HCT116 (cell line): ENCODE data around the gene ABI1. TPM values are rescaled to one million over a fixed set of nuclear protein-coding genes. Genes with fewer than 3 reads are reported as not detected.

Experiments used
- ATAC-seq: fragments of 200-7000 bp; cut with Tn5 transposase; 2 replicates; pipeline ENCODE4 v1.9.1; 2020; ENCODE audit warnings: mild to moderate bottlenecking, moderate library complexity
- BruUV-seq: library from RNA; stranded (reverse); fragments of 400-500 nt; replicated peaks from 2 replicates; lab custom pipeline; 2021; lab: Mats Ljungman, UMichigan
- CTCF ChIA-PET: fragments of 300-600 bp; sonication (Branson Sonifier 250); formaldehyde crosslinking; loops from one replicate; lab custom pipeline; 2021; ENCODE audit warnings: antibody characterized with exemption; lab: Charles Lee
- POLR2A ChIA-PET: fragments of 300-600, 350-600 bp; sonication (Branson Sonifier 250); formaldehyde crosslinking; loops from one replicate; lab custom pipeline; 2021; ENCODE audit warnings: antibody characterized with exemption; lab: Charles Lee
- RAD21 ChIA-PET, 2 experiments: fragments of 300-600 bp; sonication (Branson Sonifier 250); formaldehyde crosslinking; loops; one replicate each; lab custom pipeline; 2023; ENCODE audit warnings: low total read pairs in 2 of 2; ENCODE audit not compliant: uncharacterized antibody in 2 of 2, unreplicated experiment in 2 of 2, low non-redundant PET in 1 of 2; lab: Charles Lee
- DNase-seq: peaks from one replicate; pipeline ENCODE4 v3.0.0-alpha.2; 2010; ENCODE audit warnings: low read depth, low spot score
- H2AFZ ChIP-seq: fragments of 200-600 bp; shearing (Covaris generic), sonication (generic); 2 replicates; pipeline ENCODE4 v1.6.1; 2017; ENCODE audit warnings: low read depth, mixed run types, mixed read lengths, antibody characterized with exemption, low read length; ENCODE audit not compliant: poor library complexity, severe bottlenecking
- H3K27ac ChIP-seq: 2 replicates; pipeline ENCODE4 v1.5.1; 2012; ENCODE audit warnings: low read depth, low read length
- H3K27me3 ChIP-seq: fragments of 200-600 bp; sonication (generic); 2 replicates; pipeline ENCODE4 v1.6.1; 2016; ENCODE audit warnings: mixed run types, low read length, mixed read lengths; ENCODE audit not compliant: insufficient read depth
- H3K36me3 ChIP-seq, 2 experiments: fragments of 200-500 bp in 1 of 2; fragments of 200-600 bp in 1 of 2; sonication (Bioruptor generic) in 1 of 2; sonication (generic) in 1 of 2; 2 replicates each; pipeline versions ENCODE4 v1.5.1 to v1.6.1; 2014 to 2016; ENCODE audit warnings: low read length in 2 of 2, inconsistent platforms in 1 of 2, mixed read lengths in 1 of 2, mixed run types in 1 of 2; ENCODE audit not compliant: insufficient read depth in 2 of 2, control insufficient read depth in 1 of 2
- H3K4me1 ChIP-seq, 2 experiments: fragments of 200-600 bp in 1 of 2; sonication (generic) in 1 of 2; 2 replicates each; pipeline versions ENCODE4 v1.5.1 to v1.6.1; 2012 to 2017; ENCODE audit warnings: low read length in 2 of 2, inconsistent platforms in 1 of 2, mild to moderate bottlenecking in 1 of 2, mixed read lengths in 1 of 2, mixed run types in 1 of 2, moderate library complexity in 1 of 2; ENCODE audit not compliant: insufficient read depth in 2 of 2, control insufficient read depth in 1 of 2
- H3K4me2 ChIP-seq: fragments of 200-600 bp; sonication (generic); 2 replicates; pipeline ENCODE4 v1.6.1; 2017; ENCODE audit warnings: mixed run types, low read length, mixed read lengths
- H3K4me3 ChIP-seq, 2 experiments: fragments of 200-600 bp in 1 of 2; sonication (generic) in 1 of 2; replicated peaks in 1 of 2; 2 replicates each; pipeline ENCODE4 v1.5.1; 2011 to 2016; ENCODE audit warnings: low read length in 2 of 2, control low read depth in 1 of 2, low read depth in 1 of 2, mild to moderate bottlenecking in 1 of 2, mixed read lengths in 1 of 2, mixed run types in 1 of 2
- H3K79me2 ChIP-seq: fragments of 200-600 bp; sonication (generic); 2 replicates; pipeline ENCODE4 v1.6.1; 2017; ENCODE audit warnings: mild to moderate bottlenecking, mixed run types, low read length, moderate library complexity, mixed read lengths; ENCODE audit not compliant: insufficient read depth
- H3K9ac ChIP-seq: fragments of 200-600 bp; sonication (generic); 2 replicates; pipeline ENCODE4 v1.6.1; 2016; ENCODE audit warnings: low read length, mixed read lengths
- H3K9me2 ChIP-seq: fragments of 200-600 bp; sonication (generic), shearing (Covaris generic); 2 replicates; pipeline ENCODE4 v1.6.1; 2017; ENCODE audit warnings: mixed run types, mild to moderate bottlenecking, moderate library complexity; ENCODE audit not compliant: insufficient read depth
- H3K9me3 ChIP-seq, 2 experiments: fragments of 200-500 bp in 1 of 2; fragments of 200-600 bp in 1 of 2; sonication (Bioruptor generic) in 1 of 2; sonication (generic) in 1 of 2; 2 replicates each; pipeline ENCODE4 v1.6.1; 2014 to 2017; ENCODE audit warnings: low read length in 2 of 2, mixed read lengths in 2 of 2, inconsistent platforms in 1 of 2, low read depth in 1 of 2, mild to moderate bottlenecking in 1 of 2, mixed run types in 1 of 2, moderate library complexity in 1 of 2; ENCODE audit not compliant: control insufficient read depth in 1 of 2, insufficient read depth in 1 of 2
- H4K20me1 ChIP-seq: fragments of 200-600 bp; sonication (generic), shearing (Covaris generic); 2 replicates; pipeline ENCODE4 v1.6.1; 2017; ENCODE audit warnings: mixed run types, mild to moderate bottlenecking, moderate library complexity; ENCODE audit not compliant: insufficient read depth
- CEBPB ChIP-seq: IDR thresholded peaks from 2 replicates; pipeline ENCODE4 v1.6.1; 2012; ENCODE audit warnings: low read depth
- ELF1 ChIP-seq: IDR thresholded peaks from 2 replicates; pipeline ENCODE4 v1.6.1; 2012; ENCODE audit warnings: low read depth, borderline replicate concordance
- RAD21 ChIP-seq: IDR thresholded peaks from 2 replicates; pipeline ENCODE4 v1.6.1; 2012; ENCODE audit warnings: low read depth, mild to moderate bottlenecking
- REST ChIP-seq: IDR thresholded peaks from 2 replicates; pipeline ENCODE4 v1.6.1; 2012; ENCODE audit warnings: low read depth
- TCF7L2 ChIP-seq: IDR thresholded peaks from 2 replicates; pipeline ENCODE4 v1.7.0; 2011; ENCODE audit warnings: borderline replicate concordance, inconsistent platforms; ENCODE audit not compliant: insufficient read depth, insufficient read length; ENCODE audit errors: extremely low read depth
- YY1 ChIP-seq: IDR thresholded peaks from 2 replicates; pipeline ENCODE4 v1.6.1; 2011; ENCODE audit warnings: low read length, low read depth, moderate library complexity, mild to moderate bottlenecking; ENCODE audit not compliant: insufficient replicate concordance; ENCODE audit errors: extremely low read depth
- intact Hi-C: fragments of 100-400 bp; cut with micrococcal nuclease; formaldehyde crosslinking; loops from 2 replicates; pipeline ENCODE4 v1.10.0; 2022
- total RNA-seq: library from RNA; stranded (reverse); gene quantifications from one replicate; pipeline ENCODE4 v1.2.1, GENCODE V29; 2021; ENCODE audit not compliant: unreplicated experiment
- TF ChIP-seq, protein P1 (sequence below): IDR thresholded peaks from 2 replicates; pipeline ENCODE4 v1.6.1; 2011; ENCODE audit warnings: mild to moderate bottlenecking, low read length, moderate library complexity; ENCODE audit not compliant: insufficient replicate concordance; ENCODE audit errors: extremely low read depth

Gene ABI1
- total RNA-seq, 1 experiment from 2014 or later: 34.8 TPM

- no peak for TF ChIP-seq YY1
Measured at GRCh38 chr10:26881600-26882331, 21.0 kb upstream of the ABI1 start (continued).

DNA sequence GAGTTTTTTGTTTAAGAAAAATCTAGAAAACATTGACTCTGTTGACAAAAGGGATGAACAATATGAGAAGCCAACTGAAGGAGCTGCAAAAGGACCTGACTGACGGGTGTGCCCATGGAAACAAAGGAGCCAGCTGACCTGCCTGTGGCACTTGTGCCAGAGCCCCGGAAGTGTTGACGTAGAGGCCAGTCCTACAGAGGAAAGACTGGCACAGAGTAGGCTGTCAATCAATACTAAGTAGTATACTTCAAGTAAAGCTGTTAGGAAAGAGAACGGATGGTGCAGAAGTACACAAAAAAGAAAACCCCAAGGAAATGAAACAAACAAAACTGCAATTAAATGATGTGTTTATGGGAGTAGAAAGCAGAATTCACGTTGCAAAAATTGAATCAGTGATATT, 19.0 kb upstream of the ABI1 start:
- CTCF ChIA-PET: interaction anchor here (4.6 kb wide), 1 partner anchor 155 kb away, joined by 98 read pairs; no protein-coding TSS in a partner anchor
- no peak overlapping the region for H3K27ac ChIP-seq
- BruUV-seq: no TSS peak
- H3K4me3 ChIP-seq: no peak overlapping the region
- H3K79me2 ChIP-seq: no peaks in the 10 kb centered on the region
- DNase-seq: no peak
- no peaks in the 10 kb centered on the region for H3K36me3 ChIP-seq
- ATAC-seq: no peak
- H3K9ac ChIP-seq: no peak overlapping the region
- intact Hi-C loops: loop anchor here (5.0 kb wide), 1 partner anchor 272 kb away; no protein-coding TSS in a partner anchor
- RAD21 ChIA-PET: no interaction called here
- no peaks in the 10 kb centered on the region; the same call in 1 of the 2 replicates for H3K9me2 ChIP-seq
- H3K27me3 ChIP-seq: no peaks in the 10 kb centered on the region
- no peaks in the 10 kb centered on the region for H3K9me3 ChIP-seq
- no peak for TF ChIP-seq ELF1
- TF ChIP-seq REST: no peak
- TF ChIP-seq TCF7L2: no peak
- TF ChIP-seq CEBPB: no peak
- no peak for TF ChIP-seq RAD21
- TF ChIP-seq, protein P1, sequence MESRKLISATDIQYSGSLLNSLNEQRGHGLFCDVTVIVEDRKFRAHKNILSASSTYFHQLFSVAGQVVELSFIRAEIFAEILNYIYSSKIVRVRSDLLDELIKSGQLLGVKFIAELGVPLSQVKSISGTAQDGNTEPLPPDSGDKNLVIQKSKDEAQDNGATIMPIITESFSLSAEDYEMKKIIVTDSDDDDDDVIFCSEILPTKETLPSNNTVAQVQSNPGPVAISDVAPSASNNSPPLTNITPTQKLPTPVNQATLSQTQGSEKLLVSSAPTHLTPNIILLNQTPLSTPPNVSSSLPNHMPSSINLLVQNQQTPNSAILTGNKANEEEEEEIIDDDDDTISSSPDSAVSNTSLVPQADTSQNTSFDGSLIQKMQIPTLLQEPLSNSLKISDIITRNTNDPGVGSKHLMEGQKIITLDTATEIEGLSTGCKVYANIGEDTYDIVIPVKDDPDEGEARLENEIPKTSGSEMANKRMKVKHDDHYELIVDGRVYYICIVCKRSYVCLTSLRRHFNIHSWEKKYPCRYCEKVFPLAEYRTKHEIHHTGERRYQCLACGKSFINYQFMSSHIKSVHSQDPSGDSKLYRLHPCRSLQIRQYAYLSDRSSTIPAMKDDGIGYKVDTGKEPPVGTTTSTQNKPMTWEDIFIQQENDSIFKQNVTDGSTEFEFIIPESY: no peak
- POLR2A ChIA-PET: no interaction called here
- H2AFZ ChIP-seq: peak overlapping the region; percentile 83
- peaks cover 0 to 6% of the 10 kb centered on the region in 2 experiments; a peak in 1 of 4 replicates for H3K4me1 ChIP-seq
- no peak overlapping the region for H3K4me2 ChIP-seq
- no peaks in the 10 kb centered on the region for H4K20me1 ChIP-seq
